Astrocyte of the spinal cord (primary cell): ENCODE data around the gene GPR52.
A peak's percentile ranks its signal among the peaks of the same experiment; 100 is the strongest.

Experiments
- DNase-seq: peaks from one replicate; pipeline ENCODE4 v3.0.0; 2011; ENCODE audit warnings: low read depth, low spot score
- H3K4me3 ChIP-seq: 2 replicates; pipeline ENCODE4 v1.5.1; 2011; ENCODE audit warnings: low read depth, mild to moderate bottlenecking, low read length, moderate library complexity
- CTCF ChIP-seq: IDR thresholded peaks from 2 replicates; pipeline ENCODE4 v1.5.1; 2012; ENCODE audit warnings: low read depth, mild to moderate bottlenecking, low read length, inconsistent platforms
- in situ Hi-C: cut with HindIII; loops from 2 replicates; pipeline ENCODE4 v1.10.0; 2017; ENCODE audit warnings: low sequenced_read_pairs

The GPR52 gene

GRCh38 chr1:174425121-174425520 lies 22.6 kb upstream of the GPR52 start:
- no peak for DNase-seq
- in situ Hi-C loops, result no loop called here
- H3K4me3 ChIP-seq, result no peak overlapping the region
- no peak for TF ChIP-seq CTCF

- in situ Hi-C loops, result no loop called here
- no peak for DNase-seq
- H3K4me3 ChIP-seq, result no peak overlapping the region
- no peak for TF ChIP-seq CTCF
Measured at GRCh38 chr1:174426153-174426552, 21.6 kb upstream of the GPR52 start.

GRCh38 chr1:174428033-174428432 lies 19.7 kb upstream of the GPR52 start:
- H3K4me3 ChIP-seq, result no peak overlapping the region
- DNase-seq, result no peak
- in situ Hi-C loops, result no loop called here
- TF ChIP-seq CTCF, result no peak

GRCh38 chr1:174428739-174429138 lies 19.0 kb upstream of the GPR52 start:
- DNase-seq, result no peak
- in situ Hi-C loops, result no loop called here
- TF ChIP-seq CTCF, result no peak
- no peak overlapping the region for H3K4me3 ChIP-seq

GRCh38 chr1:174433451-174433850 lies 14.3 kb upstream of the GPR52 start:
- DNase-seq, result peak; percentile 54
- TF ChIP-seq CTCF, result no peak
- H3K4me3 ChIP-seq, result no peak overlapping the region
- in situ Hi-C loops, result no loop called here

- H3K4me3 ChIP-seq, result no peak overlapping the region
- DNase-seq, result no peak
- in situ Hi-C loops, result no loop called here
- TF ChIP-seq CTCF, result no peak
Measured at GRCh38 chr1:174445351-174445750, 2.4 kb upstream of the GPR52 start.

GRCh38 chr1:174445817-174446216 lies 1.9 kb upstream of the GPR52 start:
- TF ChIP-seq CTCF, result no peak
- DNase-seq, result no peak
- H3K4me3 ChIP-seq, result no peak overlapping the region
- in situ Hi-C loops, result no loop called here
